Fibroblast of skin of scalp (primary cell): ENCODE measurements around the gene ANOS1.

Source experiments
- DNase-seq: peaks from one replicate; pipeline ENCODE4 v3.0.0-alpha.2; 2013

ANOS1 gene

DNA sequence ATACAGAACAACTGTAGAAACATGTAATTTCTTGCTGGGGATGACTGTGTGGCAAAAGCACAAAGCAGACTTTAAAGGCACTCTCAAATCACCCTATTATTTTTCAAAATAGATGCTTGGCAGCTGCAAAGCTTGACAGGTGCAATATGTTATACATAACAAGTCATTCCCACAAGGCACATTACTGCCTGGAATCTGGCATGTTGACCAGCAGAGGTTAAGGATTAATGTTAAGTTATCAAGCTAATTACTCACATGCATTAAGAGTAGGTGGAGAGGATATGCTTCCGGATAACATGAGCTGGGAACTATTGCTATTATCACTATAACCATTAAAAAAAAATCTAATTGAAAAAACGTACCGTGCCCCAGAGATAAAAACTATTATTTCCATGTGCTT, 17.8 kb downstream of the ANOS1 start:
- no peak for DNase-seq

DNA sequence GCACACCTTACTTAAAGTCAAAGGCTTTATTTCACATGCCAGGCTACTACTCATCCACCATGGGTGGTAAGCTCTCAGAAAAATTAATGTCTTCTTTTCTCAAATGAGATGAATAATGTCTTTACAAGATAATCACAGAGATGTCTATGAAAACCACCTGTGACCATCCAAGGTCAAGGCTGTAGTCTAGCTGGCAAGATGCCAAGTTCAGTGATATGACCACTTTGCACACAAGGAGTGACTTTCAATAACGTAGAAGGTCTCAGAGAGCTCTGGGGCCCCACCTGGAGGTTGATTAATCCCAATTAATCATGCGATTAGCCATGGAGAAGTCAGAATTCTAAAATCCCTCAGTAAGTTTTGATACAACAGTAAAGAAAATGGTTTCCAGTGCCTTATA, 20.5 kb downstream of the ANOS1 start:
- no peak for DNase-seq

DNA sequence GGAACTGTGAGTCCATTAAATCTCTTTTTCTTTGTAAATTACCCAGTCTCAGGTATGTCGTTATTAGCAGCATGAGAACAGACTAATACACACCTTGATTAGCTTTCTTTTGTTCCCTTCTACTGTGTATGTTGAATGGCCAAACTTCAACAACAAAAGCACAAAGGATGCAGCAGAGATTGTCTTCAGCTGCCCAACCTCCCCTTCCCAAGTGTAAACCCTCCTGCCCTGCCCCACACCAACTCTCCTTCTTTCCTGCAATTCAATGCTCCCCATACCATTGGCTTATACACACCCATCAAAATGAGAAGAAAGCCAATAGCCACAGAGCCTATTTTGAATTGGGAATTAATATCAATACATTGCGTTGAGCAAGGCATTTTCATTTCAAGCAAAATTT, 27.8 kb downstream of the ANOS1 start:
- no peak for DNase-seq

GRCh38 chrX:8692871-8693270, 39.1 kb downstream of the ANOS1 start:
- peak; percentile 27 for DNase-seq

GRCh38 chrX:8689473-8689872, 42.5 kb downstream of the ANOS1 start:
- DNase-seq, result no peak

- no peak for DNase-seq
Measured at GRCh38 chrX:8688776-8689175, 43.2 kb downstream of the ANOS1 start.

- no peak for DNase-seq
Measured at GRCh38 chrX:8684201-8684965, 47.6 kb downstream of the ANOS1 start.

- no peak for DNase-seq
Measured at GRCh38 chrX:8683687-8684086, 48.2 kb downstream of the ANOS1 start.

DNA sequence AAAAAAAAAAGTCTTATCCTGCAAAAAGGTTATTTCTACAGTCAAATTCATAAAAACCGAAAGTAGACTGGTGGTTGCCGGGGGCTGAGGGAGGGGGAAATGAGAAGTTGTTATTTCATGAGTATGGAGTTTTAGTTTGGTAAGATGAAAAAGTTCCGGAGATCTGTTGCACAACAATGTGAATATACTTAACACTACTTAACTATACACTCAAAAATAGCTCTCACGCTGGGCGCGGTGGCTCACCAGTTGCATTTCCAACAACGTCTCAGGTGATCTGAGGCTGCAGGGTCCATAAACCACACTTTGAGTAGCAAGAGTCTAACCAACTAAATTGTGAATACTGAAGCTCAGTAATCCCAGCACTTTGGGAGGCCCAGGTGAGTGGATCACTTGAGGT, 52.4 kb downstream of the ANOS1 start:
- no peak for DNase-seq

GRCh38 chrX:8675006-8675630, 56.8 kb downstream of the ANOS1 start:
- no peak for DNase-seq

- DNase-seq, result no peak
Measured at GRCh38 chrX:8673201-8673600, 58.7 kb downstream of the ANOS1 start.

- no peak for DNase-seq
Measured at GRCh38 chrX:8672176-8672575, 59.8 kb downstream of the ANOS1 start.

DNA sequence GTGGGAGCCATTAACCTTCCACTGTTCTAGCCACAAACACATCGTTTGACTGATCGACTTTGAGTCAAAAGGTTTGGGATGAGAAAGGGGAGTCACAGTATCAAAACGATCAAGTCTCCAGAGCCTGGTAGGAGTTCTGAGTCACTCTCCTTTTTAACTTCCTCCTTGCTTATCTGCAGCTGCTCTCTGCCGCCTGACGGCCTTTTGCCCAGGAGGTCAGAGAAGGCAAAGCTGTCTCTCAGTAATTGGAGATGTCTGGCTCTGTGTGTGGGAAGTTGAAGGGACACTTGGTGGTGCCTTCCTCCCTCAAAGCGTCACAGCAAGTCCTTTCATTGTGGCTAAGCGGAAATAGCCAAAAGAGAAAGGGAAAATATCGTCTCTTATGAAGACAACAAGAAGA, 63.1 kb downstream of the ANOS1 start:
- no peak for DNase-seq

DNA sequence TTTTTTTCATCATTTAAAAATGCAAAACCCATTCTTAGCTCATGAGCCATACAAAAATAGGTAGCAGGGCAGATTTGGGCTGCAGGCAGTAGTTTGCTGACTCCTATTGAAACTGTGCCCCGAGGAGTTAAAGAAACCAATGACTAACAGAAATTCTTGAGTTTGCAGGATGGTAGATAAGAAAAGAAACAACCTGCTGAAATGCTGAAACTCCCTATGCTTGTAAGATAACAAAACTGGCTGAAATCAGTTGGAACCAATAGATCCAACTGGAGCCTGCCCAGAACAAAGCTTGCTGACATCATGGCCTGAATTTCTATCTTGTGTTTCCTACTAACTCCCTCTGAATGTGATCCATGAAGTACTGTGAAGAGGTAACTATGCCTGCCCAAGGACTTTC, 68.6 kb downstream of the ANOS1 start:
- DNase-seq, result peak; percentile 1

- no peak for DNase-seq
Measured at GRCh38 chrX:8657883-8658282, 74.1 kb downstream of the ANOS1 start.

- no peak for DNase-seq
Measured at GRCh38 chrX:8653956-8654355, 78.0 kb downstream of the ANOS1 start.

DNA sequence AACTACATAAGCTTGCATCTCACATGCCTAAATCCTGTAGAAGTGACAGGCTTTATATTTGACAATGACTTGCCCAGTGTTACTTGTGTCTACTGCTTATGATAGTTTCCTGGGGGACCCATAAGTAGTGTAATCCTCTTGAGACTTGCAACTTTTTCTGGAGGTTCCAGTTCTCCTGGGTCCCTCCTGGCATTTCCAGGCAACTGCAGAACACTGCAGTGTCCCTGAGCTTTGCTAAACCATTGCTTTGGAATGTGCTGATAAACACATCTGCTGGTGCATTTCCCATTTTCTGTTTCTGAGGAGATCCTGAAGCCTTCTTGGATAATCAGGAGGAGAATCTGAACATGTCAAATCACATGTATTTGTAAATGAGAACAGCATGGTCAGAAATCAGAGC, 82.0 kb downstream of the ANOS1 start:
- DNase-seq, result no peak

GRCh38 chrX:8647176-8647575, 84.8 kb downstream of the ANOS1 start:
- no peak for DNase-seq

GRCh38 chrX:8639949-8640475, 91.9 kb downstream of the ANOS1 start:
- no peak for DNase-seq

DNA sequence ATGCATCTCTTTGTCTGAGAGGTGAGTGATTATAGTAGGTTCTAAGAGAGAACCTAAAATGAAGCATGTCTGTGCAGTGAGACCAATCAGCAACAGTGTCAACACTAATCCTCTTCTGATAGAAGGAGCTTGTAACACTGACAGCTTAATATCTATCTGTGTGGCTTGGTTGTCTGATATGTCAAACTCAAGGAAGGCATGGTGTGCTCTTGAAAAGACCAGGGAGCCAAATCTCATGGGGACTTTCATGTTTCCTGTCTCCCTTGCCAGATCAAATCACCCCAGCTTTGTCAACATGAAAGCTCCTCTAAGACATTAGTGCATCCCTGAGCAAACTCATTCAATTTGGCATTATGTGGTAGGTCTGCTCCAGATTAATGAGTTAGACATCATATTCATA, 95.4 kb downstream of the ANOS1 start:
- DNase-seq, result no peak

GRCh38 chrX:8635812-8636211, 96.1 kb downstream of the ANOS1 start:
- no peak for DNase-seq

DNA sequence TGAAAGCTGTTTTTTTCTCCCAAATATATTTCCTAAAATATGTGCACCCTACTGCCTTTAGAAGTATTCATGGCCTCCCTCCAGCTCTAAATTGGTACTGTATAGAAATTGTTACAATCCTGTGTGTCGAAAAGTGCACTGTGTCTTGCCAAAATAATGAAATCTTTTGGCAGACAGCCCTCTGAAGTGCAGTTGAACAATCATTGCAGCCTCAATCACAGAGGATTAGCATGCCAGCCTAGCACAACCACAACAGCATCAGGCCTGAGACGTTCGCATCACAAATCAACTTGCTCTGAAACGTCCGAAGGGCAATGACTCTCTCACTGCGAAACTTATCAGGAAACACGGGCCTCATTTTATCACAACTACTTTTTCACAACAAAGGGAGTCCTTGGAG, 99.0 kb downstream of the ANOS1 start:
- peak; percentile 15 for DNase-seq

DNA sequence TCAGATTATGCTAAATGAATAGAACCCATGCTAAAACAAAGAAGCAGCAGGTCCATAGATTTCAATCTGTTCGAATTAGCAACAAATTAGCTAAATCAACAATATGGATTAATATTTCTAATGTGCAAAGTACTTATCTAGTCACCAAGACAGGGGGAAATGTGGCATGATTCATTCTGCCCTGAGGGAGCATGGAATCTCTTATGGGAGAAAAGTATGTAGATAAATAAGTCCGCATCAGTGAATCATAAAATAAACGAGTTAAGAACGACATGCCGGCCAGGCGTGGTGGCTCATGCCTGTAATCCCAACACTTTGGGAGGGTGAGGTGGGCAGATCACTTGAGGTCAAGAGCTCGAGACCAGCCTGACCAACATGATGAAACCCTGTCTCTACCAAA, 102.1 kb downstream of the ANOS1 start:
- DNase-seq, result peak; percentile 62

DNA sequence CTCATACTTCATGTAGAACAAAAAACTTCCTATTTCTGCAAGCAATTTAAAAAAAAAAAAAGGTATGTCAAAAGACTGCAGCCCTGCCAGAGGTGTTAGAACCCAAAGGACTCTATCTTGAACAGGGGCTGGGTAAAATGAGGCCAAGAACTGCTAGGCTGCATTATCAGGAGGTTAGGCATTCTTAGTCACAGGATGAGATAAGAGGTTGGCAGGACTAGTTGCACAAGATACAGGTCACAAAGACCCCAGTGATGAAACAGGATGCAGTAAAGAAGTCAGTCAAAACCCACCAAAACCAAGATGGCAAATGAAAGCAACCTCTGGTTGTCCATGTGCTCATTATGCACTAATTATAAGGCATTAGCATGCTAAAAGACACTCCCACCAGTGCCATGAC, 104.1 kb downstream of the ANOS1 start:
- DNase-seq, result no peak
